ENCODE results near the gene CSNK2A1.

Gene CSNK2A1

GRCh38 chr20:588932-589672 is 45.5 kb upstream of the CSNK2A1 start:
- H3K27ac ChIP-seq (replicated peaks) = no peak overlapping the region
- no peaks in the 10 kb centered on the region for H3K27me3 ChIP-seq (ENCODE audit: insufficient read depth, poor library complexity, severe bottlenecking)
- H3K4me3 ChIP-seq (replicated peaks; ENCODE audit: insufficient read depth, low read length) = no peak overlapping the region
- no peak for DNase-seq (ENCODE audit: low read depth in 1 of 2, low spot score in 1 of 2)
- TF ChIP-seq GABPA (IDR thresholded peaks at IDR 0.05; ENCODE audit: low read depth) (no peak), SPI1 (IDR thresholded peaks at IDR 0.05; ENCODE audit: borderline replicate concordance, low read depth) (no peak), POLR2AphosphoS5 (IDR thresholded peaks at IDR 0.05; ENCODE audit: low read depth) (no peak), REST (IDR thresholded peaks at IDR 0.05; ENCODE audit: insufficient replicate concordance, low read depth) (no peak)
- TF ChIP-seq, protein P1, sequence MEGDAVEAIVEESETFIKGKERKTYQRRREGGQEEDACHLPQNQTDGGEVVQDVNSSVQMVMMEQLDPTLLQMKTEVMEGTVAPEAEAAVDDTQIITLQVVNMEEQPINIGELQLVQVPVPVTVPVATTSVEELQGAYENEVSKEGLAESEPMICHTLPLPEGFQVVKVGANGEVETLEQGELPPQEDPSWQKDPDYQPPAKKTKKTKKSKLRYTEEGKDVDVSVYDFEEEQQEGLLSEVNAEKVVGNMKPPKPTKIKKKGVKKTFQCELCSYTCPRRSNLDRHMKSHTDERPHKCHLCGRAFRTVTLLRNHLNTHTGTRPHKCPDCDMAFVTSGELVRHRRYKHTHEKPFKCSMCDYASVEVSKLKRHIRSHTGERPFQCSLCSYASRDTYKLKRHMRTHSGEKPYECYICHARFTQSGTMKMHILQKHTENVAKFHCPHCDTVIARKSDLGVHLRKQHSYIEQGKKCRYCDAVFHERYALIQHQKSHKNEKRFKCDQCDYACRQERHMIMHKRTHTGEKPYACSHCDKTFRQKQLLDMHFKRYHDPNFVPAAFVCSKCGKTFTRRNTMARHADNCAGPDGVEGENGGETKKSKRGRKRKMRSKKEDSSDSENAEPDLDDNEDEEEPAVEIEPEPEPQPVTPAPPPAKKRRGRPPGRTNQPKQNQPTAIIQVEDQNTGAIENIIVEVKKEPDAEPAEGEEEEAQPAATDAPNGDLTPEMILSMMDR (IDR thresholded peaks at IDR 0.05; ENCODE audit: insufficient read depth, low read length) = no peak

GRCh38 chr20:588476-588875 is 44.9 kb upstream of the CSNK2A1 start:
- Histone ChIP-seq H3K4me3 (replicated peaks; ENCODE audit: insufficient read depth, low read length) (no peak overlapping the region), H3K27ac (replicated peaks) (no peak overlapping the region), H3K27me3 (ENCODE audit: insufficient read depth, poor library complexity, severe bottlenecking) (no peaks in the 10 kb centered on the region)
- DNase-seq (ENCODE audit: low read depth in 1 of 2, low spot score in 1 of 2) = peak; percentile 3 to 16
- TF ChIP-seq POLR2AphosphoS5 (IDR thresholded peaks at IDR 0.05; ENCODE audit: low read depth) (no peak), SPI1 (IDR thresholded peaks at IDR 0.05; ENCODE audit: borderline replicate concordance, low read depth) (no peak), GABPA (IDR thresholded peaks at IDR 0.05; ENCODE audit: low read depth) (no peak), REST (IDR thresholded peaks at IDR 0.05; ENCODE audit: insufficient replicate concordance, low read depth) (no peak)
- TF ChIP-seq, protein P1 (IDR thresholded peaks at IDR 0.05; ENCODE audit: insufficient read depth, low read length) = no peak

GRCh38 chr20:584971-585301 is 41.3 kb upstream of the CSNK2A1 start:
- no peak for TF ChIP-seq REST (IDR thresholded peaks at IDR 0.05; ENCODE audit: insufficient replicate concordance, low read depth)
- TF ChIP-seq GABPA (IDR thresholded peaks at IDR 0.05; ENCODE audit: low read depth) = no peak
- TF ChIP-seq SPI1 (IDR thresholded peaks at IDR 0.05; ENCODE audit: borderline replicate concordance, low read depth) = no peak
- TF ChIP-seq, protein P1 (IDR thresholded peaks at IDR 0.05; ENCODE audit: insufficient read depth, low read length) = no peak
- no peak for TF ChIP-seq POLR2AphosphoS5 (IDR thresholded peaks at IDR 0.05; ENCODE audit: low read depth)
- Histone ChIP-seq H3K27me3 (ENCODE audit: insufficient read depth, poor library complexity, severe bottlenecking) (peaks cover 3% of the 10 kb centered on the region), H3K27ac (replicated peaks) (no peak overlapping the region), H3K4me3 (replicated peaks; ENCODE audit: insufficient read depth, low read length) (no peak overlapping the region)
- DNase-seq (ENCODE audit: low read depth in 1 of 2, low spot score in 1 of 2) = no peak
